Neutrophil (primary cell): Measurements from ENCODE around the gene ST7L.

ENCODE experiments used
- H3K27ac ChIP-seq: fragments of 200-600 bp; sonication (generic); 2 replicates; pipeline ENCODE4 v1.5.1; 2016; ENCODE audit warnings: mild to moderate bottlenecking, moderate library complexity
- H3K27me3 ChIP-seq: fragments of 200-600 bp; sonication (generic); 2 replicates; pipeline ENCODE4 v1.6.0; 2016; ENCODE audit warnings: mild to moderate bottlenecking
- H3K36me3 ChIP-seq: fragments of 200-600 bp; sonication (generic); 2 replicates; pipeline ENCODE4 v1.5.1; 2017
- H3K4me1 ChIP-seq, 2 experiments: fragments of 200-600 bp in 1 of 2; sonication (generic) in 1 of 2; 1 replicate in 1 of 2; 2 replicates in 1 of 2; pipeline versions ENCODE4 v1.5.1 to v1.6.1; 2013 to 2016; ENCODE audit warnings: low read depth in 1 of 2, low read length in 1 of 2, mild to moderate bottlenecking in 1 of 2, moderate library complexity in 1 of 2; ENCODE audit not compliant: control insufficient read depth in 1 of 2, insufficient read depth in 1 of 2
- H3K4me3 ChIP-seq, 2 experiments: fragments of 200-600 bp in 1 of 2; sonication (generic) in 1 of 2; 1 replicate in 1 of 2; 2 replicates in 1 of 2; pipeline ENCODE4 v1.5.1; 2013 to 2016; ENCODE audit warnings: low read depth in 1 of 2, low read length in 1 of 2, mild to moderate bottlenecking in 1 of 2, moderate library complexity in 1 of 2
- H3K9me3 ChIP-seq: fragments of 200-600 bp; sonication (generic); 2 replicates; pipeline ENCODE4 v1.5.1; 2016
- CTCF ChIP-seq: fragments of 200-600 bp; sonication (generic); IDR thresholded peaks from 2 replicates; pipeline ENCODE4 v1.5.1; 2016; ENCODE audit warnings: antibody characterized with exemption

The ST7L gene

GRCh38 chr1:112618721-112619517 is at the start of gene ST7L:
TSS of gene ST7L (minus strand) at chr1:112619141. CDS start at chr1:112619113, 28 bp downstream.
- Histone ChIP-seq H3K27ac (peak within 1 kb of the TSS; percentile 97), H3K4me1 (peaks cover 40 to 45% of the 10 kb centered on the region in 2 experiments), H3K4me3 (peak within 1 kb of the TSS; percentile 82 to 99), H3K9me3 (no peaks in the 10 kb centered on the region), H3K27me3 (no peaks in the 10 kb centered on the region), H3K36me3 (no peaks in the 10 kb centered on the region)
- peak; percentile 27 for TF ChIP-seq CTCF

GRCh38 chr1:112666946-112667345 is 48.0 kb upstream of the ST7L start:
- Histone ChIP-seq H3K4me1 (peaks cover 0 to 7% of the 10 kb centered on the region in 2 experiments), H3K27ac (peak overlapping the region; percentile 3), H3K4me3 (no peak overlapping the region), H3K9me3 (no peaks in the 10 kb centered on the region), H3K27me3 (no peaks in the 10 kb centered on the region), H3K36me3 (peaks cover 100% of the 10 kb centered on the region)
- TF ChIP-seq CTCF = no peak

GRCh38 chr1:112665857-112666256 is 46.9 kb upstream of the ST7L start:
- Histone ChIP-seq H3K27ac (peak overlapping the region; percentile 15), H3K36me3 (peaks cover 100% of the 10 kb centered on the region)

GRCh38 chr1:112651205-112651604 is 32.3 kb upstream of the ST7L start:
- peaks cover 85% of the 10 kb centered on the region for H3K36me3 ChIP-seq
- TF ChIP-seq CTCF = no peak

More at GRCh38 chr1:112665857-112666256, 46.9 kb upstream of the ST7L start:
- H3K9me3 ChIP-seq = no peaks in the 10 kb centered on the region
- TF ChIP-seq CTCF = no peak
- H3K27me3 ChIP-seq = no peaks in the 10 kb centered on the region
- H3K4me3 ChIP-seq = no peak overlapping the region
- peaks cover 0 to 7% of the 10 kb centered on the region in 2 experiments for H3K4me1 ChIP-seq

GRCh38 chr1:112646225-112646624 is 27.3 kb upstream of the ST7L start:
- no peaks in the 10 kb centered on the region for H3K4me1 ChIP-seq
- peak overlapping the region; percentile 13 for H3K27ac ChIP-seq
- peaks cover 60% of the 10 kb centered on the region for H3K36me3 ChIP-seq
- no peak overlapping the region for H3K4me3 ChIP-seq
- TF ChIP-seq CTCF = no peak
- no peaks in the 10 kb centered on the region for H3K9me3 ChIP-seq
- no peaks in the 10 kb centered on the region for H3K27me3 ChIP-seq

More at GRCh38 chr1:112651205-112651604, 32.3 kb upstream of the ST7L start:
- Histone ChIP-seq H3K9me3 (no peaks in the 10 kb centered on the region), H3K27me3 (no peaks in the 10 kb centered on the region), H3K4me1 (no peaks in the 10 kb centered on the region), H3K27ac (peak overlapping the region; percentile 37), H3K4me3 (no peak overlapping the region)
